Nephron progenitor cell (in vitro differentiated cells): ENCODE measurements around the gene SF3A2.

Experiments
- DNase-seq: peaks from one replicate; pipeline ENCODE4 v3.0.0; 2021
- H3K27ac Mint-ChIP-seq: 2 replicates; pipeline ENCODE4 v1.8.0; 2021; ENCODE audit warnings: mild to moderate bottlenecking, moderate library complexity, mixed read lengths
- H3K27me3 Mint-ChIP-seq: 2 replicates; pipeline ENCODE4 v1.8.0; 2021; ENCODE audit warnings: mild to moderate bottlenecking, low read depth, mixed read lengths; ENCODE audit not compliant: poor library complexity
- H3K36me3 Mint-ChIP-seq: 2 replicates; pipeline ENCODE4 v1.8.0; 2021; ENCODE audit warnings: low read depth, mixed read lengths
- H3K4me1 Mint-ChIP-seq: 2 replicates; pipeline ENCODE4 v1.8.0; 2021; ENCODE audit warnings: mixed read lengths
- H3K4me3 Mint-ChIP-seq: 2 replicates; pipeline ENCODE4 v1.8.0; 2021; ENCODE audit warnings: mild to moderate bottlenecking, moderate library complexity, mixed read lengths
- H3K9me3 Mint-ChIP-seq: 2 replicates; pipeline ENCODE4 v1.8.0; 2021; ENCODE audit warnings: mild to moderate bottlenecking, moderate library complexity, mixed read lengths
- TF ChIP-seq, protein P1 (sequence below): fragments of 200-600 bp; sonication (generic); IDR thresholded peaks from 2 replicates; pipeline ENCODE4 v1.5.0; 2021; ENCODE audit warnings: antibody characterized with exemption

SF3A2 gene

GRCh38 chr19:2271234-2272103 is 34.8 kb downstream of the SF3A2 start:
- Mint-ChIP-seq H3K4me3 (peak overlapping the region; percentile 83), H3K4me1 (peaks cover 51% of the 10 kb centered on the region), H3K27me3 (peaks cover 16% of the 10 kb centered on the region), H3K9me3 (no peaks in the 10 kb centered on the region), H3K27ac (no peak overlapping the region), H3K36me3 (peaks cover 17% of the 10 kb centered on the region)
- no peak for DNase-seq
- TF ChIP-seq, protein P1, sequence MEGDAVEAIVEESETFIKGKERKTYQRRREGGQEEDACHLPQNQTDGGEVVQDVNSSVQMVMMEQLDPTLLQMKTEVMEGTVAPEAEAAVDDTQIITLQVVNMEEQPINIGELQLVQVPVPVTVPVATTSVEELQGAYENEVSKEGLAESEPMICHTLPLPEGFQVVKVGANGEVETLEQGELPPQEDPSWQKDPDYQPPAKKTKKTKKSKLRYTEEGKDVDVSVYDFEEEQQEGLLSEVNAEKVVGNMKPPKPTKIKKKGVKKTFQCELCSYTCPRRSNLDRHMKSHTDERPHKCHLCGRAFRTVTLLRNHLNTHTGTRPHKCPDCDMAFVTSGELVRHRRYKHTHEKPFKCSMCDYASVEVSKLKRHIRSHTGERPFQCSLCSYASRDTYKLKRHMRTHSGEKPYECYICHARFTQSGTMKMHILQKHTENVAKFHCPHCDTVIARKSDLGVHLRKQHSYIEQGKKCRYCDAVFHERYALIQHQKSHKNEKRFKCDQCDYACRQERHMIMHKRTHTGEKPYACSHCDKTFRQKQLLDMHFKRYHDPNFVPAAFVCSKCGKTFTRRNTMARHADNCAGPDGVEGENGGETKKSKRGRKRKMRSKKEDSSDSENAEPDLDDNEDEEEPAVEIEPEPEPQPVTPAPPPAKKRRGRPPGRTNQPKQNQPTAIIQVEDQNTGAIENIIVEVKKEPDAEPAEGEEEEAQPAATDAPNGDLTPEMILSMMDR, result no peak

GRCh38 chr19:2273356-2274184 is 36.9 kb downstream of the SF3A2 start:
- Mint-ChIP-seq H3K4me1 (peaks cover 38% of the 10 kb centered on the region), H3K27ac (peak overlapping the region; percentile 95), H3K27me3 (peaks cover 9% of the 10 kb centered on the region), H3K36me3 (peaks cover 27% of the 10 kb centered on the region), H3K9me3 (no peaks in the 10 kb centered on the region), H3K4me3 (peak overlapping the region; percentile 77)
- peak; percentile 93 for DNase-seq
- TF ChIP-seq, protein P1, result peak; percentile 96

DNA sequence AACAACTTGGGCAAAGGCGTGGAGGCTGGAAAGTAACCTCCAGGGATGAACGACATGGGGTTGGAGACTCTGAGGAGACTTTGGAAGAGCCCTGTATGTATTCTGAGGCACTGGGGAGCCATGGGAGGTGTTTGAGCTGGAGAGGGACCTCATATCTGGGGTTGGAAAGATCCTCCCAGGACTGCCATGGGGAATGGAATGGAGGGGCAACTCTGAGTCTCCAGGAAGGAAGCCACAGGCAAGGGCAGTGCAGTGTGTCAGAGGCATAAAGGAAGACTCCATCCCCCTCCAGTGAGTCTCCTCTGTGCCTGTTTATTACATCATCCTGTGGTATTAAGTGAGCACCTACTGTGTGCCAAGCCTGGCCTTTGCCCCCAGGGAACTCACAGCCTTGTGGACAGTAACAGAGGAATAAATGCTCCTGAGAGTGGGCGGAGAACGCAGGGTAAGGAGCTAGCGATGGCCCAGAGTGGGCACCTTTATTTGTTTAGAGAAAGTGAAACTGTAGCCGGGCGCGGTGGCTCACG is 37.6 kb downstream of the SF3A2 start:
- Mint-ChIP-seq H3K4me3 (peak overlapping the region; percentile 77), H3K4me1 (peaks cover 36% of the 10 kb centered on the region), H3K27ac (peak overlapping the region; percentile 68), H3K27me3 (peaks cover 12% of the 10 kb centered on the region), H3K36me3 (peaks cover 27% of the 10 kb centered on the region), H3K9me3 (no peaks in the 10 kb centered on the region)
- TF ChIP-seq, protein P1, result no peak
- no peak for DNase-seq

- H3K9me3 Mint-ChIP-seq, result no peaks in the 10 kb centered on the region
- TF ChIP-seq, protein P1, result peak; percentile 48
- peaks cover 36% of the 10 kb centered on the region for H3K4me1 Mint-ChIP-seq
- no peak overlapping the region for H3K27ac Mint-ChIP-seq
- peaks cover 27% of the 10 kb centered on the region for H3K36me3 Mint-ChIP-seq
- peaks cover 13% of the 10 kb centered on the region for H3K27me3 Mint-ChIP-seq
- peak; percentile 64 for DNase-seq
- no peak overlapping the region for H3K4me3 Mint-ChIP-seq
Observed at GRCh38 chr19:2274931-2275535, 38.4 kb downstream of the SF3A2 start.

DNA sequence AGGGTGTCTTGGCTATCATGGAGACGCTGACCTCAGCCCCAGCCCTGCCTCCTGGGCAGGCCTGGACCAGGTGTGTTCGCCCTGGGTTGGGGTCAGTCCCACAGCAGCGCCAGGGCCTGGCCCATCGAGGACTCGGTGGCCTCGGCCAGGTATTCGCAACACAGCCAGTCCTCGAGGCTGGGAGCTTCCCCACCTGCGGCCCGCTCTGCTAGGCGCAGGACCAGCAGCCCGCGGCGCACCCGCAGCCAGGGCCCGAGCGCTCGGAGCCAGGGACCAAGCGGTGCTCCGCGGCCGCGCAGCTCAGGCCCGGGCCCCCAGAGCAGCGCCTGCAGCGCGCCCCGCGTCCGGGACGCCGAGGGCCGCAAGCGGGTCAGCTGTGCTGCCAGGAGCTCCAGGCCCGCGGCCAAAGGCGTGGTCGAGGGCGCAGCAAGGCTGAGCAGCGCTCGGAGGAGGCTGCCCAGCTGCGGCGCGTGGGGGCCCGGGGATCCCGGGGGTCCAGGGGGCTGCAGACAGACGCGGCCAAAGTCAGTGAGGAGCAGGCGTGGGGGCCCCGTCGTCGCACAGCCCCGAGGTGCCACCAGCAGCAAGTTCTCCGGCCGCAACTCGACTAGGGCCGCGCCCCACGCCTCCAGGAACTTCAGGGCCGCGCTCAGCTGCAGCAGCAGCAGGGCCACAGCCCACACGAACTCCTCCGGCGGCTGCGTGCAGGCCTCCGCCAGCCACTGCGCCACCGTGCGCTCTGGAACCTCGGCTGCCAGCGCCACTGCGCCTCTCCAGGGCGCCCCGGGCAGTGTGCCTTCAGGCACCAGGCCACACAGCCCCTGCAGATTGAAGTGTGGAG is 39.2 kb downstream of the SF3A2 start:
- Mint-ChIP-seq H3K4me3 (no peak overlapping the region), H3K9me3 (no peaks in the 10 kb centered on the region), H3K27ac (no peak overlapping the region), H3K27me3 (peaks cover 20% of the 10 kb centered on the region), H3K4me1 (peaks cover 36% of the 10 kb centered on the region), H3K36me3 (peaks cover 27% of the 10 kb centered on the region)
- no peak for DNase-seq
- TF ChIP-seq, protein P1, result no peak
